ENCODE data around the gene CCDC126.
"Not testable (repeated sequence)": the region's sequence is repeated elsewhere in the genome, so short reads cannot be mapped to it uniquely, and the experiment has no call there.

The CCDC126 gene, protein sequence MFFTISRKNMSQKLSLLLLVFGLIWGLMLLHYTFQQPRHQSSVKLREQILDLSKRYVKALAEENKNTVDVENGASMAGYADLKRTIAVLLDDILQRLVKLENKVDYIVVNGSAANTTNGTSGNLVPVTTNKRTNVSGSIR

DNA sequence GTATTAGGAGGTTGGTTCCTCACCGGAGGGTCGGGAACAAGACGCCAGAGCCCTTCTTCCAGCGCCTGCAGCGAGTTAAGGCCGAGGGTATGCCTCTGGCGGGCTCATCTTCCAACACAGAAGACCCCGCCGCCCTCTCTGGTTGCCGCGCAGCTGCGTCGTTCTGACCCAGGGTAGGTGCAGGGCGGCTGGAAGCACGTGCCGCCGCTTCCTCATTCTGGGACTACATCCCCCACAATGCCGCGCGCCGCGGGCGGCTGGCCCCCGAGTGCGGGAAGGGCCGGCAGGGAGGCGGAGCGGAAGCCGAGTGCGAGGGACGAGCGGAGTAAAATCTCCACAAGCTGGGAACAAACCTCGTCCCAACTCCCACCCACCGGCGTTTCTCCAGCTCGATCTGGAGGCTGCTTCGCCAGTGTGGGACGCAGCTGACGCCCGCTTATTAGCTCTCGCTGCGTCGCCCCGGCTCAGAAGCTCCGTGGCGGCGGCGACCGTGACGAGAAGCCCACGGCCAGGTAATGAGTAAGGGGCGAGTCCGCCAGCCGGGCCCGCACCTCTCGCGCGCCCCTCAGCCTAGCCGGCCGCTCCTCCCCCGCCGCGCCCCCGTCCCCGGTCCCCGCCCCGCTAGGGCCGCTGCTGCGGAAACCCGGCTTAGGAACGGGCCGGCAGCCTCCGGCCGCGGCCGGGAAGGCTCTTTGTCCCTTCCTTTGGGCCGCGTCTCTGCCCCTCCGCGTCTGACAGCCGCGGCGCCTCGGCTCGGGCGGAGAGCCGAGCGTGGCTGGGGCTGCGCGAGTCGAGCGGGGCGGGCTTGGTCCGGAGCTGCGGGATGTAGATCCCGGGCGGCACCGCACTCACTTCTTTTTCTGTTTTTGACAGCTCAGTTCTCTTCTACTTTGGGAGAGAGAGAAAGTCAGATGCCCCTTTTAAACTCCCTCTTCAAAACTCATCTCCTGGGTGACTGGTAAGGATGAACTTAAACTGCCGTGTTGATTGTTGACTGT, at the start of gene CCDC126:
CCDC126 (plus strand) TSS at position 289 of the 998 bp plus-strand sequence. CDS start 13,934 bp downstream, outside the sequence.
- in situ Hi-C loops (cut with MboI; ENCODE audit: low sequenced_read_pairs): no loop called here

DNA sequence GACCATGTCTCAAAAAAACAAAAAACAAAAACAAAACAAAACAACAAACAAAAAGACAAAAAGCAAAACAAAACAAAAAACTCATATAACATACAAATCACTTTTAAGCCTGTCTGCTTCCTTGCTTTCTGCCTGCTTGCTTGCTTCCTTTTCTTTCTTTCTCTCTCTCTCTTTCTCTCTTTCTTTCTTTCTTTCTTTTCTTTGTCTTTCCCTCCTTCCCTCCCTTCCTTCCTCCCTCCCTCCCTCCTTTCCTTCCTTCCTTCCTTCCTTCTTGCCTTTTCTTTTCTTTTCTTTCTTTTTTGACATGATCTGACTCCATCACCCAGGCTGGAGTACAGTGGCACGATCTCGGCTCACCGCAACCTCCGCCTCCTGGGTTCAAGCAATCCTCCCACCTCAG, 49.5 kb upstream of the CCDC126 start:
- in situ Hi-C loops (cut with MboI; ENCODE audit: low sequenced_read_pairs): no loop called here

DNA sequence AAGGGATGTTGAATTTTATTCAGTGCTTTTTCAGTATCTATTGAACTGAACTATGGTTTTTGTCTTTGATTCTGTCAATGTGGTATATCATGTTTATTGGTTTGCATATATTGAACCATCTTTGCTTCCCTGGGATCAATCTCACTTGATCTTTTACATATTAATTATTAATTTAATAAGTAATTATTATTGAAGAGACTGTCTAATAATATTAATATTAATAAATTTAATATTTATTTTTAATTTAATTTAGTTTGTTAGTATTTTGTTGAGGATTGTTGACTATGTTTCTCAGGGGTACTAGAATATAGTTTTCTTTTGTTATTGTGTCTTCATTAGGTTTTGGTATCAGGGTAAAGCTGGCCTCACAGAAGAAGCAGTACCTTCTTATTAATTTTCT, 38.9 kb upstream of the CCDC126 start:
- in situ Hi-C loops (cut with MboI; ENCODE audit: low sequenced_read_pairs): no loop called here

GRCh38 chr7:23570592-23571200, 26.5 kb upstream of the CCDC126 start:
- in situ Hi-C loops (cut with MboI; ENCODE audit: low sequenced_read_pairs): no loop called here

DNA sequence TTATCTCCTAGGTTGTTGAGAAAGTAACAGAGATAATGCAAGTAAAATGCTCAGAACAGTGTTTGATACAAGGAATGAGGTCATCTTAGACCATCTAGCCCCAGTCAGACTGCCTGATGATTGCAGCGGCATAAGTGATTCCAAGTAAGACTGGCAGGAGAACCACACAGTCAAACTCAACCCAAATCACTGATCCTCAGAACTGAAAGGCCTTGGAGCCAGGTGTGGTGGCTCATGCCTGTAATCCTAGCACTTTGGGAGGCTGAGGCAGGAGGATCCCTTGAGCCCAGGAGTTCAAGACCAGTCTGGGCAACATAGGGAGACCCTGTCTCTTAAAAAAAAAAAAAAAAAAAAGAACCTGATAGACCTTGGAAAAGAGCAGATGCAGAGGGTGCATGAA, 15.2 kb upstream of the CCDC126 start:
- in situ Hi-C loops (cut with MboI; ENCODE audit: low sequenced_read_pairs): not testable (repeated sequence)

- in situ Hi-C loops (cut with MboI; ENCODE audit: low sequenced_read_pairs): not testable (repeated sequence)
These were observed 11.9 kb upstream of the CCDC126 start for GRCh38 chr7:23585304-23585703.

GRCh38 chr7:23586159-23586558, 11.0 kb upstream of the CCDC126 start:
- in situ Hi-C loops (cut with MboI; ENCODE audit: low sequenced_read_pairs): no loop called here

DNA sequence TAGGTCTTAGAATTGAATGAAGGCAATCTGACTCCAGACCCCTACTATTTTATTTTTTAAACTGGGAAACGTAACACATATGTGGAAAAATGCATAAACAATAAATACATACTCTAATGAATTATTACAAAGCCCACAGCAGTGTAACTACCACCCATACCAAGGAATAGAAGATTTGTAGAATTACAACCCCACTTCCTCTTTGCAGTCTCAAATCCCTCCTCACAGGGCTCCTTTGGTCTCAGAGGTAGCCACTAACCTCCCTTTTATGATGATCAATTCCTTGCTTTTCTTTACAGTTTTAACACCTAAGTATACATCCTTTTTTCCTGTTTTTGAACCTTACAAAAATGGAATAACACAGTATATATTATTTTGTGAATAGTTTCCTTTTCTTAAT, 6.7 kb upstream of the CCDC126 start:
- in situ Hi-C loops (cut with MboI; ENCODE audit: low sequenced_read_pairs): no loop called here

DNA sequence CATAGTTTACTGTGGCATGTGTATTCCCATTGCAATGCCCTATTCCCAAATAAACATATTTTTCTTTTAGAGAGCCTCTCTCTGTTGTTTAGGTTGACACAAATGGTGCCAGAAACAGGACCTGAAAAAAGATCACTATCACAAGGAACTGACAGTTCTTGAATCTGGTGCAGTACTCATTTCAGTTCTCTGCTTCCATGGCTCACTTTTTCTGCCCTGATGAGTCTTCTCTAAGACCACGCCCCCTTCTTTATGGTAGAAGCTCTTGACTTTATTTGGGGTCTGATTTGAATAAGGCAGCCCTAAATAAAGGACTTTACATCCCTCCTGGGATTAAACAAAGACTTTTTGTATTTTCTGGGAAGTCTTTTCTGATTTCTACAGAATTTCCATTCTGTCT, 3.5 kb upstream of the CCDC126 start:
- in situ Hi-C loops (cut with MboI; ENCODE audit: low sequenced_read_pairs): no loop called here

DNA sequence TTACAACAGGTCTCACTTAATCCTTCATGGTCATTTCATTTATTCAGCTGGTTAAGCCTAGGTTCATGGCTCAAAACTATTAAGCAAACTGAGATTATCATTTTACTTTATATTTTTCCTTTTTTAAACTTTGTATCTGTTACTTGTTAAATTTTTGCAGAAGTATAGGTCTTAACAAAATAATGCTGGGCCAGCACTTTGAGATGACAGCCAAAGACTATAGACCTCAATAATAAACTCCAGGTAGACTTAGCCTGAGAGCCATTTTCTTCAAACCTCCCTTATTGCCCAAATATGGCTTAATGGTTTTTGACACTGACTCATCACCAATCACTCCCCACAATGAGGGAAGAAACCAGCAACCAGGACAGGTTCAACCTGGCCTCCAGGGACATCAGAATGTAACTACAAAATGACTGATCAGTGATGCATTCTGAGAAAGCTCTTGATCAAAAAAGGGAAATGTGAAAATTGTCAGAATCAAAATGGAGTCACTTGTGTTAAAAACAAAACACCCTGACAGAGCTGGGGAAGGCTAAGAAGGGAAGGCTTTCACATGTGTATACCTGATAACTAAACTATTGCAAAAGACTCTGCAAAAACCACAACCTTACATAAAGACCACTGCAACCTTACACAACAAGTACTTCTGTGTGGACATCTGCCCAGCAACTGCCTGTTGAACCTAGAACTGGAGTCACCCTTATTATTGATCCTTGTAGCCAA, 2.1 kb upstream of the CCDC126 start:
- in situ Hi-C loops (cut with MboI; ENCODE audit: low sequenced_read_pairs): no loop called here

GRCh38 chr7:23598296-23598695, 1.1 kb downstream of the CCDC126 start:
- in situ Hi-C loops (cut with MboI; ENCODE audit: low sequenced_read_pairs): no loop called here

- in situ Hi-C loops (cut with MboI; ENCODE audit: low sequenced_read_pairs): no loop called here
These were observed 3.1 kb downstream of the CCDC126 start for GRCh38 chr7:23600236-23600635.

GRCh38 chr7:23603632-23604295, 6.6 kb downstream of the CCDC126 start:
- in situ Hi-C loops (cut with MboI; ENCODE audit: low sequenced_read_pairs): no loop called here

DNA sequence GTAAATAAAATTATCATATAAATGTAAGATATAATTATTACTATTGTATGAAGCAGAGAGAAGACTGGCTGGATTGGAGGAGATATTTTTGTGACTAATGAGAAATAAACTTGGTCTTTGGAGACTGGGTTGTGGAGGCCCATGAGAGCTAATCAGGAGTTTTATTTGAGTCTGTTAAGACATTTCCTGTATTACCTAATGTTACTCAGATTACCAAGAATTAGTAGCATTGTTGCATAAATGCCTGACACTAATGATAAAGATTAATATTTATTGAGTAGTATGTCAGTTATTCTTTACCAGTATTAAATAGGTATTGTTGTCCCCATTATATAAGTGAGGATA, 7.1 kb downstream of the CCDC126 start:
- in situ Hi-C loops (cut with MboI; ENCODE audit: low sequenced_read_pairs): no loop called here

DNA sequence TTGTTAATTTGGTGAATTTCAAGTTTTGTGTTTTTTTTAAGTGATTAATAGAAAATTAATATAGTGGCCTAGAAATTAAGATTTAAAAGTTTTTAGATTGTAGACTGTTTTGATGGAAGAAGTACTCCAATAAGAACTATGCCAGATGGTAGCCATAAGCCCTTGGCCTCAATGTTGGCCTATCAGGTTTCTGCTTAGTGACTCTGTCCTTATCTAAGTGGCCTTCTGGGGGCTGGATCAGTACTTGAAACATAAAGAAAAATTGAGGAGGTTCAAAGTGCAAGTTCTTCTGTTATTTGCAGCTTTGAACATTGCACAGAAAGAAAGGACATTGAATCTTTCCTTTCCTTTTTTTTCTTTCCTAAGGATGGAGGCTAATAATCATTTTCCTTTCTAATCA, 9.9 kb downstream of the CCDC126 start:
- in situ Hi-C loops (cut with MboI; ENCODE audit: low sequenced_read_pairs): no loop called here

DNA sequence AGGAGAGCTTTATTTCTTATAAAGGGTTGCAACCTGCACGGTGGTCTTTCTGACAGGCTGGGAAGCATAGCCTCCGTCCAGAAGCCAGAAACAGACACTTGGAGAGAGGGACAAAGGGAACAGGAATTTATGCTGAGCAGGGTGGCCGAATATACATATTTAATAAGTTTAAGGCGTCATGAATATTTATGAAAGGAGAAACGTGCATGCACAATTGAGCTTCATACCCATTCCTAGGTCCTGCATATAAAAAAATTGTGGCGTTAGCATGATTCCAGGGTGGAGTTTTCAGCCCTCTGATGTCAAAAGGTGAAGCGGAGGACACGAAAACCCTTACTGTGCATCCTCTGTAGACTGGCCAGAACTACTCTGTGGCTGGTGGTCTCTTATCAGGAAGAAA, 10.7 kb downstream of the CCDC126 start:
- in situ Hi-C loops (cut with MboI; ENCODE audit: low sequenced_read_pairs): no loop called here

- in situ Hi-C loops (cut with MboI; ENCODE audit: low sequenced_read_pairs): no loop called here
These were observed 18.1 kb downstream of the CCDC126 start for GRCh38 chr7:23615331-23615730.

DNA sequence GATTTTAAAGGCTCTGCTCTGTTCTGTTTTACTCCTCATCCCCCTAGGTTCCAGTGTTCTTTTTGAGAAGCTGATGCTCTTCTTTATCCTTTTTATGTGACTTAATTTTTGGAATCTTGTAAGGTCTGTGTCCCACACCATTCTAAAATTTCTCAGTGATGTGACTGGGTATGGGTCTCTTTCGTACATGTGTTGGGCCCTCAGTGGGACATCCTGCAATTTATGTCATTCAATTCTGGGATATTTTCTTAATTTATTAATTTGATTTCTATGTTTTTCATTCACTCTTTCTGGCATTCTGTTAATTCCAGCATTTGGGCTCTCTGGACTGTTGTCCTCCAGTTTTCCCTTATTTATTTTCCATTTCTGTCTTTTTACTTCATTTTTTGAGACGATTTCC, 19.4 kb downstream of the CCDC126 start:
- in situ Hi-C loops (cut with MboI; ENCODE audit: low sequenced_read_pairs): no loop called here

GRCh38 chr7:23617482-23617881, 20.3 kb downstream of the CCDC126 start:
- in situ Hi-C loops (cut with MboI; ENCODE audit: low sequenced_read_pairs): no loop called here

GRCh38 chr7:23618241-23618640, 21.1 kb downstream of the CCDC126 start:
- in situ Hi-C loops (cut with MboI; ENCODE audit: low sequenced_read_pairs): no loop called here

GRCh38 chr7:23619141-23619540, 22.0 kb downstream of the CCDC126 start:
- in situ Hi-C loops (cut with MboI; ENCODE audit: low sequenced_read_pairs): no loop called here

Measured in hTERT RPE-1 (cell line).